AG10803 (cell line): ENCODE data around the gene ADAM23.

ENCODE experiments used
- DNase-seq: peaks from one replicate; pipeline ENCODE4 v3.0.0; 2010; ENCODE audit warnings: low read depth
- H3K4me3 ChIP-seq: 2 replicates; pipeline ENCODE4 v1.5.1; 2011; ENCODE audit warnings: mild to moderate bottlenecking, low read length, control low read depth
- TF ChIP-seq, protein P1 (sequence below): conservative IDR thresholded peaks from 2 replicates; pipeline ENCODE4 v1.5.1; 2011; ENCODE audit warnings: mild to moderate bottlenecking, low read length, control low read depth, inconsistent platforms

Gene ADAM23

DNA sequence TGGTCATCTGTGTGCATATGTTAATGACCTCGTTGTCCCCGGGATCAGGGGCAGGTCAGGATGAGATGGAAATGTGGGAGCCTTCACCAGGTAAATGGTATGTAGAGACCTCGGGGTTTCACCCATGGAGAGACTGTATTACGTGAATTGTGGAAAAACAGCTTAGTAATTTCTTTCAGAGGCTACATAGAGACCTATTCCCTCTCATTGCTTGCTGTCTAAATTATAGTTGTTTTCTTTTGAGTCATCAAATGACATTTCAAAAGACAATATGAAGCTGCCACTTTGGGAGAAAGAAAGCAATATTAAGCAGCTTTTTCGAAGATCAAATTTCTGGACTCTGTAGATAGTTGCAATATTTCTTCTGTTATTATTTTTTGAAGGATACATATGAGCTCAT lies 20.4 kb downstream of the ADAM23 start:
- TF ChIP-seq, protein P1, sequence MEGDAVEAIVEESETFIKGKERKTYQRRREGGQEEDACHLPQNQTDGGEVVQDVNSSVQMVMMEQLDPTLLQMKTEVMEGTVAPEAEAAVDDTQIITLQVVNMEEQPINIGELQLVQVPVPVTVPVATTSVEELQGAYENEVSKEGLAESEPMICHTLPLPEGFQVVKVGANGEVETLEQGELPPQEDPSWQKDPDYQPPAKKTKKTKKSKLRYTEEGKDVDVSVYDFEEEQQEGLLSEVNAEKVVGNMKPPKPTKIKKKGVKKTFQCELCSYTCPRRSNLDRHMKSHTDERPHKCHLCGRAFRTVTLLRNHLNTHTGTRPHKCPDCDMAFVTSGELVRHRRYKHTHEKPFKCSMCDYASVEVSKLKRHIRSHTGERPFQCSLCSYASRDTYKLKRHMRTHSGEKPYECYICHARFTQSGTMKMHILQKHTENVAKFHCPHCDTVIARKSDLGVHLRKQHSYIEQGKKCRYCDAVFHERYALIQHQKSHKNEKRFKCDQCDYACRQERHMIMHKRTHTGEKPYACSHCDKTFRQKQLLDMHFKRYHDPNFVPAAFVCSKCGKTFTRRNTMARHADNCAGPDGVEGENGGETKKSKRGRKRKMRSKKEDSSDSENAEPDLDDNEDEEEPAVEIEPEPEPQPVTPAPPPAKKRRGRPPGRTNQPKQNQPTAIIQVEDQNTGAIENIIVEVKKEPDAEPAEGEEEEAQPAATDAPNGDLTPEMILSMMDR, result no peak
- no peak for DNase-seq

DNA sequence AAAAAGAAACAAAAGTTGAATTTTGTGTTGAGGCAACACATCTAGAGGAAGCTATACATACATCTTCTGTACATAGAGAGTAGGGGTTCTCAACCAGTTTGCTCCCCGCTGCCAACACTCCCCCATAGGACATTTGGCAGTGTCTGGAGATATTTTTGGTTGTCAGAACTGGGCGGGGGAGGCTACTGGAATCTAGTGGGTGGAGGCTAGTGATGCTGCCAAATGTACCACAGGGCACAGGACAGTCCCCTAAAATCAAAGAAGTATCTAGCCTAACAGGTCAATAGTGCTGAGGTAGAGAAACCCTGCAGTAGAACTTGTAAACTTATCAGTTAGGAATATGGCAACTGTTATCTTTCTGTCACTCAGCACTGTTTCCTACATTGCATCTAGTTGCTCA lies 21.3 kb downstream of the ADAM23 start:
- DNase-seq, result no peak
- H3K4me3 ChIP-seq, result no peak overlapping the region
- TF ChIP-seq, protein P1, result no peak

More for the DNA sequence above, 20.4 kb downstream of the ADAM23 start:
- H3K4me3 ChIP-seq, result no peak overlapping the region

DNA sequence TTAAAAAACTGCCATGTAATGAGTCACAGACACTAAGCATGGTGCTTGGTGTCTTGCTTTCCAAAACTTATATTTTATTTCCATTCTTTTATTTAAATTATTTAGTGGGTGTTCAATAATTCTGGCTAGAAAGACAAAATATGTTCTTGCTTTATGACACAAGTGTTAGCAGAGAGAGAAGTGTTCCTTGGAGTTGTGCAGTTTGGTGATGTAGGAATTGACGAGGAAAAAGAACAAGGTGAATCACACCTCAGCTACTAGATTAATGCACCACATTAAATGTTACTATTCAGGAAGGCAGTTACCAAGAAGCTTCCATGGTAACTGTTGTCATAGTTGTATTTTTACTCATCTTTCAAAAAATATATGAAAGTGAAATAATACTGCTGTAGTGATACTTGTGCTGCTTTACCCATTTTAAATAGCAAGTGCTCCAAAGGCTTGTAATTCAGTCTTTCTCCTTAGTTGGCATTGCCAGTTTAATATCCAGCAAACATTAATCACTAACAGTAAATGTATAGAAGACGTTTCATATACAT lies 28.3 kb downstream of the ADAM23 start:
- TF ChIP-seq, protein P1, result no peak
- no peak overlapping the region for H3K4me3 ChIP-seq
- no peak for DNase-seq

DNA sequence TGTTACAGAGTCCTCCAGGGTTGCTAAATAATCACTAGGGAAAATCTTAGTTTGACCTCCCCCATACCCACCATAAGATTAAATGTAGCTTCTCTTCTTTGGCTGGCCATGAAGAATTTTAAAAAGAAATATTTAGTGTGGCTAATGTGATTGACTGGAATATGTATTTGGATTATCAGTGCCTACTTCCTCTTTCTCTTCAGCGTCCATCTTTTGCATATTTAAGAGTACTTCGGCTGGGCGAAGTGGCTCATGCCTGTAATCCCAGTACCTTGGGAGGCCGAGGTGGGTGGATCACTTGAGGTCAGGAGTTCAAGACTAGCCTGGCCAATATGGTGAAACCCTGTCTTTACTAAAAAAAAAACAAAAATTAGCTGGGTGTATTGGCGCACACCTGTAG lies 28.8 kb downstream of the ADAM23 start:
- TF ChIP-seq, protein P1, result no peak
- no peak for DNase-seq
- no peak overlapping the region for H3K4me3 ChIP-seq

DNA sequence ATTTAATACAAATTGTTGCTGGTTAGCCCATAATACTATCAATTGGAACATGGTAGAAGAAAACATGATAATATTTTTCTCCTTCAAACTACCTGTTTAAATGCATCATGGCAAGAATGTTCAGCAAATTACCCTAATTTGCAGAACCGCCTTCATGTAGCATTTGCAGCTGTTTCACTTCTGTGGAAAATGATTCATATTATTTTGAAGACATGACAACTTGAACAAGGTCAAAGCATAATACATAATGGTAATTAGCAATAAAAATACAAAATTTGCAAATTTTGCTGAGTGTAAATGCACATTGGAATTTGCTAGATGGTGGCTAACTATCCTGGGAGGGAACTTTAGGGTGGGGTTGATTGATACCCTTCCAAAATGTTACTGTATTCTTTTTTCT lies 30.8 kb downstream of the ADAM23 start:
- no peak for DNase-seq
- no peak overlapping the region for H3K4me3 ChIP-seq
- TF ChIP-seq, protein P1, result no peak

DNA sequence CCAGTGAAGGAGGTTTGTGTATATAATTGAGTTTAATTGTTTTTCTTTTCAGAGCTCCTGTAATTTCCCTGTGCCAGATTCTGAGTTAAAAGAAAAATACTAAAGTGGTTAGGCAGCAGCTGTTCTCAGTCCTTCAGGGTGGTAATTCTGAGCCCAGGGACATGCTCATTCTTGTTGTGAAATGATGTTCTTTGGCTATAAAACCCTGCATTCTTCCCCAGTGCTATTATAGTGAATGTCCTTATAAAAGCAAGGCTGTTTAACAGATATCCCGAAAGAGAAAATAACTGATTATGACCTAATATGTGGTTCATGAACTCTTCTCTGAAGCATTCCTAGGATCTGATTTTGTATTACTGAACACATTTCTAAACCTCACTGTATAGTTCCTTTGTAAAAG lies 34.0 kb downstream of the ADAM23 start:
- TF ChIP-seq, protein P1, result no peak
- H3K4me3 ChIP-seq, result no peak overlapping the region
- DNase-seq, result peak; percentile 51

DNA sequence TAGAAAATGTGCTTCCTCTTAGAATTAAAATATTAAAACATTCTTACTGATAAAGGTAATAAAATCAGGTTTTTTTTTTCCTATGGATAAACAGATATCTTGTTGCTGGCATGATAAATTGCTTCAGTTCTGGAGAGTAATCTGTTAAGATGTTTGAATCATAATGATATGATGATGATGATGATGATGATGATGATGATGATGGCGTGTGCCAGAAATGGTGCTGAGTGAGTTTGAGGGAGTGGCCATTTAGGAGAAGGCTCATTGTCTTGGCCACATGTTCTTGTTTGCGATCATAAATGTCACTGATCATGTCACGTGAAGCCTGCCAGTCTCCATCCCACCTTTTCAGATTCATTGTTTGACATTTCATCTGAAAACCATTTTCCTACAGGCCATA lies 35.0 kb downstream of the ADAM23 start:
- DNase-seq, result no peak
- TF ChIP-seq, protein P1, result no peak

More for the DNA sequence above, 35.0 kb downstream of the ADAM23 start:
- no peak overlapping the region for H3K4me3 ChIP-seq
